PFSK-1 (cell line): ENCODE data around the gene KRTAP10-8.

Source experiments
- FOXP2 ChIP-seq: optimal IDR thresholded peaks from 2 replicates; pipeline ENCODE3; 2011; ENCODE audit warnings: borderline replicate concordance, control low read depth, inconsistent platforms; ENCODE audit not compliant: insufficient read depth; ENCODE audit errors: extremely low read length, extremely low read depth
- POLR2AphosphoS5 ChIP-seq: IDR thresholded peaks from 2 replicates; pipeline ENCODE4 v1.6.1; 2012; ENCODE audit warnings: low read depth, mild to moderate bottlenecking, control low read depth, low read length, moderate library complexity
- REST ChIP-seq, 2 experiments: IDR thresholded peaks; 2 replicates each; pipeline versions ENCODE4 v1.6.1 to v1.8.0; 2011 to 2012; ENCODE audit warnings: low read depth in 2 of 2, low read length in 2 of 2, control low read depth in 1 of 2, inconsistent platforms in 1 of 2, mild to moderate bottlenecking in 1 of 2, moderate library complexity in 1 of 2; ENCODE audit not compliant: insufficient read depth in 1 of 2
- SIN3A ChIP-seq: IDR thresholded peaks from 2 replicates; pipeline ENCODE4 v1.6.1; 2012; ENCODE audit warnings: mild to moderate bottlenecking, low read length, moderate library complexity, borderline replicate concordance; ENCODE audit not compliant: insufficient read depth
- TAF1 ChIP-seq: IDR thresholded peaks from 2 replicates; pipeline ENCODE4 v1.6.1; 2012; ENCODE audit warnings: low read length, control low read depth, borderline replicate concordance; ENCODE audit not compliant: insufficient read depth

The KRTAP10-8 gene

DNA sequence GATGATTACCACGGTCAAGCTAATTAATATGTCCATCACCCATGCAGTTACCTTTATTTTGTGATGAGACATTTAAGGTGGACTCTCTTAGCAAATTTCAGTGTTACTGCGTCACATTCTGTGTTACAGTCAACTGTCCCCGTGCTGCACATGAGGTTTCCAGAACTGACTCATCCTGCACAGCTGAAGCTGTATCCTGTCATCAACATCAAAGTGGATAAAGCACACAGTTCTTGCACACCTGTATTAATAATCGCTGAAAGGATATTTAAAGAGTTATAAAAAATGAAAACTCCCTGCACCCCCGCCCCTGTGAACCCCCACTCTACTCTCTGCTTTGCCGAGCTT lies 28.1 kb upstream of the KRTAP10-8 start:
- TF ChIP-seq FOXP2 (no peak), SIN3A (no peak), REST (IDR thresholded peaks at IDR 0.05; ENCODE audit: insufficient read depth in 1 of 2, low read depth in 2 of 2, low read length in 2 of 2) (no peak), POLR2AphosphoS5 (no peak), TAF1 (no peak)

DNA sequence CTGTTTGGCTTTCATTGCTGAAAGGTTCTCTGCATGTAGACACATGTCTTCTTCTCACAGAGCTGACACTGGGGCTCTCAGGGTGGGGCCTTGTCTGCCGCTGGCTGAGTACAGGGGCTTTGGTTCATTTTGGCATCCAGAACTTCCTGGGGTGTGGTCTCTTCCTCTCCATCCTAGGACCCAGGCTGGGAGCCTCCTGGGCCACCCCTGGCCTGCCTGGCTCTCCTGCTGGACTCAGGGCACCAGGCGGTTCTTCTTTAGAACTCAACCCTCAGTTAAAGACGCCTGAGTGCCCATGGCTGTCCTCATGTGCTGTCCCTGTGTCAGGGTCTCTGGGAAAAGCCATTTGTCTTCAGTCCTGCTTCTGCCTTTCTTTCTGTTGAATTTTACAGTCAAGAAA lies 26.0 kb upstream of the KRTAP10-8 start:
- TF ChIP-seq SIN3A (no peak), REST (IDR thresholded peaks at IDR 0.05; ENCODE audit: insufficient read depth in 1 of 2, low read depth in 2 of 2, low read length in 2 of 2) (no peak), POLR2AphosphoS5 (no peak)

DNA sequence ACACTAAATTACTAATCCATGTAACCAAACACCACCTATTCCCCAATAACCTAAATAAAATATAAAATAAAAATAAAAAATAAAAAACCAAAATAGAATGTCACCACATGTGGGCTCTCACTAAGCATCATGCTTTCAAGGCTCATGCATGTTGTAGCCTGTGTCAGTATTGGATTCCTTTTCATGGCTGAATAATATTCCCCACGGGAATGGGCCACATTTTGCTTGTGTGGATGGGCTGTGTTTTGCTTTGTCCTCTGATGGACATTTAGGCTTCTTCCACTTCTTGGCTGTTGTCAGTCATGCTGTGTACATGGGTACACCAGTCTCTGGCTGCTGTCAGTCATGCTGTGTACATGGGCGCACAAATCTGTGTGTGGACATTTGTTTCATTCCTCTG lies 22.8 kb upstream of the KRTAP10-8 start:
- TF ChIP-seq POLR2AphosphoS5 (no peak), REST (IDR thresholded peaks at IDR 0.05; ENCODE audit: insufficient read depth in 1 of 2, low read depth in 2 of 2, low read length in 2 of 2) (no peak), SIN3A (no peak), FOXP2 (no peak), TAF1 (no peak)

- TF ChIP-seq TAF1 (no peak), REST (IDR thresholded peaks at IDR 0.05; ENCODE audit: insufficient read depth in 1 of 2, low read depth in 2 of 2, low read length in 2 of 2) (no peak), FOXP2 (no peak), POLR2AphosphoS5 (no peak), SIN3A (no peak)
These were observed 22.1 kb upstream of the KRTAP10-8 start for GRCh38 chr21:44589586-44590305.

GRCh38 chr21:44590311-44590721 lies 21.6 kb upstream of the KRTAP10-8 start:
- TF ChIP-seq TAF1, result no peak
- no peak for TF ChIP-seq POLR2AphosphoS5
- no peak for TF ChIP-seq SIN3A
- TF ChIP-seq FOXP2, result no peak
- no peak for TF ChIP-seq REST (IDR thresholded peaks at IDR 0.05; ENCODE audit: insufficient read depth in 1 of 2, low read depth in 2 of 2, low read length in 2 of 2)
